Cardiac fibroblast (primary cell): ENCODE data around the gene MPP3.

ENCODE experiments used
- DNase-seq, 2 donors: peaks; one replicate each; pipeline versions ENCODE4 v3.0.0 to v3.0.0-alpha.2; 2010; ENCODE audit warnings: low read depth in 2 of 2
- H3K4me3 ChIP-seq, 2 donors: replicated peaks in 1 of 2; 1 replicate in 1 of 2; 2 replicates in 1 of 2; pipeline ENCODE4 v1.5.1; 2011; ENCODE audit warnings: low read depth in 2 of 2, low read length in 2 of 2, mild to moderate bottlenecking in 2 of 2, moderate library complexity in 1 of 2
- TF ChIP-seq, protein P1 (sequence below): IDR thresholded peaks from one replicate; pipeline ENCODE4 v1.5.1; 2011; ENCODE audit warnings: low read depth, mild to moderate bottlenecking, low read length, inconsistent platforms

The MPP3 gene

DNA sequence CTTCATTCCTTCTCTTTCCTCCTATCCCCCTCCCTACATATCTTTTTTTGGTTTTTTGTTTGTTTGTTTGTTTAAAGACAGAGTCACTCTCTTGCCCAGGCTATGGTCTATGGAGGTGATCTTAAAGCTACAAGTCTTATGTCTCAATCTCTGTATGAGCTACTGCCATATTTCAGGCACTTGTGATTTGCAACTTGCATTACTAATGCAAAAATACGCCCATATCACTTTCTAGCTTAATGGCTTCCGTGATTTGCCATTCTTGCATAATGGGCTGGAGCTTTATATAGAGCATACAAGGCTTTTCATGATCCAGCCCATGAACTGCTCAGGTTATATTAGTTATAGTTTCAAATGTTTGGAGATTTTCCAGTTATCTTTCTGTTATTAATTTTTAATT is 45.2 kb downstream of the MPP3 start:
- TF ChIP-seq, protein P1, sequence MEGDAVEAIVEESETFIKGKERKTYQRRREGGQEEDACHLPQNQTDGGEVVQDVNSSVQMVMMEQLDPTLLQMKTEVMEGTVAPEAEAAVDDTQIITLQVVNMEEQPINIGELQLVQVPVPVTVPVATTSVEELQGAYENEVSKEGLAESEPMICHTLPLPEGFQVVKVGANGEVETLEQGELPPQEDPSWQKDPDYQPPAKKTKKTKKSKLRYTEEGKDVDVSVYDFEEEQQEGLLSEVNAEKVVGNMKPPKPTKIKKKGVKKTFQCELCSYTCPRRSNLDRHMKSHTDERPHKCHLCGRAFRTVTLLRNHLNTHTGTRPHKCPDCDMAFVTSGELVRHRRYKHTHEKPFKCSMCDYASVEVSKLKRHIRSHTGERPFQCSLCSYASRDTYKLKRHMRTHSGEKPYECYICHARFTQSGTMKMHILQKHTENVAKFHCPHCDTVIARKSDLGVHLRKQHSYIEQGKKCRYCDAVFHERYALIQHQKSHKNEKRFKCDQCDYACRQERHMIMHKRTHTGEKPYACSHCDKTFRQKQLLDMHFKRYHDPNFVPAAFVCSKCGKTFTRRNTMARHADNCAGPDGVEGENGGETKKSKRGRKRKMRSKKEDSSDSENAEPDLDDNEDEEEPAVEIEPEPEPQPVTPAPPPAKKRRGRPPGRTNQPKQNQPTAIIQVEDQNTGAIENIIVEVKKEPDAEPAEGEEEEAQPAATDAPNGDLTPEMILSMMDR, result no peak
- no peak overlapping the region for H3K4me3 ChIP-seq
- no peak for DNase-seq

DNA sequence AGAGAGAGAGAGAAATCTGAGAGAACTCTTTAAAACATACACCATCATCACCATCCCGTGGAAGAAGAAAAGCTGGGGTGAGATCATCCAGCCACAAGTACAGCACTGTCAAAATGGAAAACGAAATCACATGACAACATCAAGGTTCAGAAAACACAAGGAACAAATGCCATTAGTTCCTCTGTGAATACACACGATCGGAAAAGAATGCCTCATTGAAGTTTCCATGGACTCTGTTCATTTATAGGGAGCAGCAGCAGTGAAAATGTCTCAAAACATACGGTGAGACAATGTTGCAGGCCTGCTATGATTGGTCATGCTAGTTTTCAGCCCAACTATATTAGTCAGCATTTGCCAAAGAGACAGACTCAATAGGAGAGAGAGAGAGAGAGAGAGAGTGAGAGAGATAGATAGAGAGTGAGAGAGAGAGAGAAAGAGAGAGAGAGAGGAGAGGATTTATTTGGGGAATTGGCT is 48.3 kb downstream of the MPP3 start:
- TF ChIP-seq, protein P1, result no peak
- no peak overlapping the region for H3K4me3 ChIP-seq
- DNase-seq, result peak; percentile 40 to 91

DNA sequence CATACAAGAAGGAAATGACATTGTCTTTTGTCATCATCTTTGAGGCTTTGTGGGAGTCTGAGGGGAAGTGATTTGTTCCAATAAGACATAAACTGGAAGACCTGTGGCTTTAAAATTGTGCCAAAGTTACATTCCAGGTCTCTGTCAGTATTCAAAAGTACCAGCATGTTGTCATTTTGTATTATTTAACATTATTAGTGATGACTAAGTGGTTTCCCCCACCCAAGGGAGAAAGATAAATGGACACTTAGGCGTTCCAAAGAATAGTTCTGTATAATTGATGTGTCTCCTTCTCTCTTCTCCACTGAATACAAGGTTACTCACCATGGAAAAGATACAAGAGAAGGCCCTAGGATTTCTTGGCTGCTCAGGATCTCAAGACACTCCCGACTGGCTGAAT is 48.9 kb downstream of the MPP3 start:
- peak in 1 of 2 donors; percentile 72 for DNase-seq

DNA sequence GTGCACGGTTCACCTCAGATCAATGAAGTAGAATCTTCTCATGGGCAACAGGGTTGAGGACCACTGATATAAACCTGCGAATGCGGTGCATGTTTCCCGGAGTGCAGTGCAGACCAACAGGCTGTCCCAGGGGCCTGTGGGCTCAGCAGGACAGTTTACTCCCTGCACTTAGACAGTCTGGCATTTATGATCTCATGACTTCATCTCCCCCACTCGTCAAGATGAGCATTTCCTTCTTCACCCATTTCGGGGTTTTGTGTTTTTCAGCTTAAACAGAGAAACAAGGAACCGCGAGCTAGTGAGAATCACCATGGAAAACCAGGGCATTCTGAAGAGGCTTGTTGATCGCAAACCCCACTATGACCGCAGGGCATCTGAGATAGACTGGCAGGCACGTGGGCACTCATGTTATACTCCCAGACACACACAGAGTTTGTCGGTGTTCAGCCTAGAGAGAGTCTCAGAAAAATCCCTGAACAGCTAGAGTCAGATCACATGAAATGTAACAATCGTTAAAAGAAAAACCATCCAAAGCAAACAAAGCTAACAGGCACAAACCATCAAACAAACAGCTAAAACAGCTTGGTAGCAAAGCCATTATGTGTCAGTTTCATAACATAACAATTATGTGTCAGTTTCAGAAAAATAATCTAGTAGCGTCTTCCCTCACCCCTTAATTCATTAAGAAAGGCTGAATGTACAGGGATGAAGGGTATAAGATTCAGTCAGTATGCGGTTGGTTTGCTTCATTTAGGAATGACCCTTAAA is 49.8 kb downstream of the MPP3 start:
- H3K4me3 ChIP-seq, result no peak overlapping the region
- TF ChIP-seq, protein P1, result no peak
- no peak for DNase-seq

More for the DNA sequence above, 48.9 kb downstream of the MPP3 start:
- TF ChIP-seq, protein P1, result no peak
- H3K4me3 ChIP-seq, result no peak overlapping the region

DNA sequence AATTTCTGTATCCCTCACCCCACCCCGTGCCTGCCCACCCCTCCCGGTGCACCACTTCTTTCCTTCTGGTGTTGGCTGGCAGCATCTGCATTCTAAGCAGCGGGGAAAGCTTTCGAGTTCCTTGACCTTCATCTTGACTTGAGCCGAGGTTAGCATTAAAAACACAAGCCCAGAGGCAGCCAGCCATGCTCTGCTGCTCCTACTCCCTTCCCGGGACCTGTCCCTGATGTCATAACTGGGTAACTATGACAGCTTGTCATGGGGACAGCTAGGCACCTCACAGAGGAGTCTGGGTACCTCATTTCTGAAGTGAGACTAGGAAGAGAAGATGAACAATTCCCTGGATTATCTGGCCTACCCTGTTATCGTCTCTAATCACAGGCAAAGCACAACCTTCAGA is 52.8 kb downstream of the MPP3 start, which contains the start of gene CFAP97D1:
CFAP97D1 (plus strand) TSS at position 301 of the 400 bp plus-strand sequence; CDS start at position 329, 28 bp downstream.
- TF ChIP-seq, protein P1, result no peak
- H3K4me3 ChIP-seq, result peak within 1 kb of the TSS; percentile 63 to 96
- no peak for DNase-seq

DNA sequence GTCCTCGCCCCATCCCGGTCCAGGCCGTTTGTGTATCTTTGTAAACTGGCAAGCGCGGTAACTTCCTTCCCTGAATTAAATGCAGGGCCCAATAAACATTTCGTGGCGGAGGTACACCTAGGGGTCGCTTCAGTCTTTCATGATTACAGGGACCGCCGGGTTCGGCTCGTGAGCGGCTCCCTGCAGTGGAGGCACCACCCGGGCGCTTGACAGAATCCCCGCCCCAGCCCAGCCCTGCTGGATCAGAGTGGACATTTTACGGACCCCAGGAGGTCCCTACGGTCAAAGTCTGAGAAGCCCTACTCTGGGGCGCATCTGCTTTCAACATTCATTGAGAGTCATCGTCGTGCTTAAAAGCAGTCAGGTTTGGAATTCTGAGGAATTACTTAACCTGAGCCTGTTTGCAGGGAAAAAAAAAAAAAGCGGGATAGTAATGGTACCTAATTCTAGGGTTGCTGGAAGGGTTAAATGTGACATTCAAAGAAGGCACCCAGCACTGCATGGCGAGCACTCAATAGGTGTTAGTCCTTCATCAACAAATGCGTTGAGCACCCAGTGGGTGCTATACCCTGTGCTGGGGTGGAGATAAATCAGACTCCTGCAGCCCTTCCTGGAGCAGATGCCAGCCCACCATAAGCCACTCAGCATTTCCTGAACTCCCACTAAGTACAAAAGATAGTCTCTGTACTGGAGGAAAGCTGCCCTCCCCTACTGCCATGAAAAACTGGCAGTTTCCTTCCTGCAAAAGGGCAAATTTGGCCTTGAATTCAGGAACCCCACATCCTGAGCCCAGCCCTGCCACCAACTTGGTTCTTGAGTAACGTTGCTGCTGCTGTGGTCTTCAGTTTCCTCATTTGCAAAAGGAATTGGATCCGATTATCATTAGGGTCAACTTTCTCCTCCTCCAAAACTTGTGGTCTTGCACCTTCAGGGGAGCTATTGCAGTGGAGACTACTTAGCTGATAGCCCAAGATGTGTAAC is 53.5 kb downstream of the MPP3 start:
- TF ChIP-seq, protein P1, result peak; percentile 15
- peak overlapping the region; percentile 63 to 96 for H3K4me3 ChIP-seq
- DNase-seq, result peak in 1 of 2 donors; percentile 41
